K562 (cell line): ENCODE measurements around the gene CRLF1. TPM values are rescaled to one million over a fixed set of nuclear protein-coding genes. Genes with fewer than 3 reads are reported as not detected.
A peak's percentile ranks its signal among the peaks of the same experiment; 100 is the strongest.

Experiments used
- ATAC-seq: fragments of 200-7000 bp; cut with Tn5 transposase; 3 replicates; pipeline ENCODE4 v1.9.1; 2020; ENCODE audit warnings: moderate library complexity
- BruUV-seq: library from RNA; stranded (reverse); fragments of 400-500 nt; replicated peaks from 2 replicates; lab custom pipeline; 2021; lab: Mats Ljungman, UMichigan
- CTCF ChIA-PET: fragments of 300-600 bp; formaldehyde crosslinking; extraction: SDS; loops from one replicate; lab custom pipeline; 2021; ENCODE audit warnings: low intra/inter-chr PET ratio; lab: Yijun Ruan, JAX
- POLR2A ChIA-PET: fragments of 300-600, 350-650 bp; sonication (Branson Sonifier 250); formaldehyde crosslinking; extraction: SDS; loops from one replicate; lab custom pipeline; 2021; ENCODE audit warnings: antibody characterized with exemption, inconsistent platforms; lab: Yijun Ruan, JAX
- DNase-seq, 4 experiments: peaks; one replicate each; pipeline versions ENCODE4 v3.0.0 to v3.0.0-alpha.2; 2011 to 2018; ENCODE audit warnings: low spot score in 3 of 4, mixed read lengths in 3 of 4; ENCODE audit errors: extremely low read depth in 1 of 4
- FAIRE-seq: peaks from 2 replicates; lab custom pipeline; 2011; peaks lifted over from hg19 to GRCh38; lab: Jason Lieb, UNC
- H2AFZ ChIP-seq: 2 replicates; pipeline ENCODE4 v1.6.0; 2011; ENCODE audit warnings: low read depth, low read length, control low read depth, inconsistent platforms
- H3K27ac ChIP-seq: fragments of 200-600 bp; 3 replicates; pipeline ENCODE4 v1.8.0; 2011; ENCODE audit warnings: low read depth, mild to moderate bottlenecking, control low read depth, inconsistent platforms, low read length, moderate library complexity, mixed read lengths; ENCODE audit errors: extremely low read depth
- H3K27me3 ChIP-seq, 2 experiments: fragments of 300-600 bp in 1 of 2; 2 replicates in 1 of 2; 3 replicates in 1 of 2; pipeline versions ENCODE4 v1.6.0 to v1.8.0; 2011; ENCODE audit warnings: inconsistent platforms in 2 of 2, low read length in 2 of 2, mild to moderate bottlenecking in 1 of 2, mixed read lengths in 1 of 2, moderate library complexity in 1 of 2; ENCODE audit not compliant: control insufficient read depth in 2 of 2, insufficient read depth in 2 of 2
- H3K36me3 ChIP-seq: fragments of 300-600 bp; 3 replicates; pipeline ENCODE4 v1.8.0; 2011; ENCODE audit warnings: mild to moderate bottlenecking, low read length, inconsistent platforms; ENCODE audit not compliant: control insufficient read depth, insufficient read depth
- H3K4me1 ChIP-seq, 2 experiments: fragments of 200-600 bp in 1 of 2; replicated peaks in 1 of 2; 2 replicates in 1 of 2; 3 replicates in 1 of 2; pipeline versions ENCODE4 v1.5.1 to v1.8.0; 2011; ENCODE audit warnings: inconsistent platforms in 2 of 2, low read length in 2 of 2, mild to moderate bottlenecking in 1 of 2, mixed read lengths in 1 of 2, moderate library complexity in 1 of 2; ENCODE audit not compliant: control insufficient read depth in 2 of 2, insufficient read depth in 2 of 2
- H3K4me2 ChIP-seq: 2 replicates; pipeline ENCODE4 v1.6.1; 2011; ENCODE audit warnings: low read length, control low read depth, inconsistent platforms, mixed read lengths; ENCODE audit not compliant: insufficient read depth
- H3K4me3 ChIP-seq: fragments of 200-600 bp; sonication (generic), shearing (Covaris generic); 2 replicates; pipeline ENCODE4 v1.5.1; 2016; ENCODE audit warnings: control low read depth, inconsistent platforms
- H3K79me2 ChIP-seq: fragments of 200-600 bp; 3 replicates; pipeline ENCODE4 v1.8.0; 2011; ENCODE audit warnings: low read length, inconsistent platforms; ENCODE audit not compliant: control insufficient read depth, insufficient read depth
- H3K9ac ChIP-seq, 2 experiments: 2 replicates each; pipeline versions ENCODE4 v1.6.0 to v1.6.1; 2011; ENCODE audit warnings: low read depth in 2 of 2, low read length in 2 of 2, control low read depth in 1 of 2, inconsistent platforms in 1 of 2, mild to moderate bottlenecking in 1 of 2, mixed read lengths in 1 of 2; ENCODE audit not compliant: insufficient read depth in 1 of 2
- H3K9me1 ChIP-seq: one replicate; pipeline ENCODE4 v1.6.0; 2011; ENCODE audit warnings: inconsistent platforms, mild to moderate bottlenecking, low read length, moderate library complexity; ENCODE audit not compliant: control insufficient read depth, insufficient read depth
- H3K9me3 ChIP-seq: replicated peaks from 2 replicates; pipeline ENCODE4 v1.5.1; 2011; ENCODE audit warnings: low read depth, low read length, inconsistent platforms; ENCODE audit not compliant: control insufficient read depth, insufficient read depth
- H4K20me1 ChIP-seq: replicated peaks from 2 replicates; pipeline ENCODE4 v1.6.1; 2011; ENCODE audit warnings: low read length, inconsistent platforms, mixed read lengths; ENCODE audit not compliant: control insufficient read depth, insufficient read depth
- HNRNPH1 ChIP-seq: fragments of 200-400 bp; formaldehyde crosslinking; optimal IDR thresholded peaks from 2 replicates; pipeline ENCODE3; 2017; ENCODE audit warnings: low read depth, mild to moderate bottlenecking, low read length, moderate library complexity
- KDM2B ChIP-seq: fragments of 250-450 bp; sonication (Bioruptor Pico); IDR thresholded peaks from 2 replicates; pipeline ENCODE4 v1.8.0; 2021; ENCODE audit warnings: mild to moderate bottlenecking, moderate library complexity
- MITF ChIP-seq: IDR thresholded peaks from 2 replicates; pipeline ENCODE4 v1.6.1; 2014; ENCODE audit warnings: antibody characterized with exemption
- SIX5 ChIP-seq, 2 experiments: IDR thresholded peaks; 2 replicates each; pipeline ENCODE4 v1.6.1; 2011; ENCODE audit warnings: low read length in 2 of 2, borderline replicate concordance in 1 of 2, low read depth in 1 of 2, mild to moderate bottlenecking in 1 of 2, moderate library complexity in 1 of 2; ENCODE audit not compliant: insufficient read depth in 1 of 2
- SPI1 ChIP-seq: IDR thresholded peaks from 2 replicates; pipeline ENCODE4 v1.6.1; 2011; ENCODE audit warnings: low read depth, low read length, control low read depth, borderline replicate concordance
- ZFP36 ChIP-seq: fragments of 150-350 bp; IDR thresholded peaks from 2 replicates; pipeline ENCODE4 v1.6.1; 2018; ENCODE audit warnings: low read length, low read depth; ENCODE audit not compliant: partially characterized antibody
- ZNF121 ChIP-seq: sonication (generic); formaldehyde crosslinking; conservative IDR thresholded peaks from 2 replicates; pipeline ENCODE4 v1.8.0; 2022; ENCODE audit warnings: missing genetic modification reagents
- ZNF384 ChIP-seq: IDR thresholded peaks from 2 replicates; pipeline ENCODE4 v1.6.1; 2012; ENCODE audit warnings: low read depth, low read length, improper control_type of control experiment
- ZNF444 ChIP-seq: fragments of 250-450 bp; sonication (Bioruptor Pico); IDR thresholded peaks from 2 replicates; pipeline ENCODE4 v1.4.0; 2020; ENCODE audit warnings: mild to moderate bottlenecking, moderate library complexity
- ZNF655 ChIP-seq: fragments of 250-450 bp; sonication (Bioruptor Pico); IDR thresholded peaks from 2 replicates; pipeline ENCODE4 v1.5.0; 2021
- WGBS: fragments of 100-300 bp; shearing (Covaris generic); methylation state at CpG from one replicate; pipeline ENCODE4 v1.1.6; 2016; ENCODE audit warnings: low coverage, mixed read lengths; ENCODE audit not compliant: insufficient coverage; ENCODE audit errors: missing lambda C conversion rate; 5-methylcytosine and 5-hydroxymethylcytosine counted together
- in situ Hi-C: fragments of 300-500 bp; cut with MboI; formaldehyde crosslinking; loops from 4 replicates; pipeline ENCODE4 v1.15.0; 2018; ENCODE audit warnings: inconsistent platforms, mixed read lengths
- intact Hi-C: fragments of 100-400 bp; cut with micrococcal nuclease; formaldehyde crosslinking; loops from 2 replicates; pipeline ENCODE4 v1.14.2; 2022
- polyA plus RNA-seq, 8 experiments: library from polyadenylated mRNA; depleted of rRNA in 4 of 8; stranded (reverse) in 5 of 8; unstranded in 3 of 8; fragments of >200 nt; fragmentation: Nextera tagmentation in 2 of 8; fragmentation: Illumina TruSeq in 1 of 8; extraction: Ambion mirVana in 2 of 8; extraction: Trizol in 1 of 8; gene quantifications; 2 replicates each; pipeline versions ENCODE4 v1.2.1 to v1.2.3, GENCODE V29; 2011 to 2014; ENCODE audit warnings: inconsistent platforms in 1 of 8, missing spikeins in 1 of 8
- total RNA-seq, 7 experiments: library from RNA; depleted of rRNA in 6 of 7; stranded (reverse); fragments of >200 nt in 6 of 7; fragmentation: Illumina TruSeq in 2 of 7; extraction: Trizol in 2 of 7; gene quantifications; 2 replicates each; pipeline versions ENCODE4 v1.2.1 to v1.2.3, GENCODE V29; 2011 to 2021; ENCODE audit warnings: low replicate concordance in 1 of 7

CRLF1 gene
- total and polyA plus RNA-seq, 9 of the 15 experiments (the other 6 are each of a cell fraction or from before 2014, with no cell fraction given), result 0.85 to 3.6 (median 1.7) TPM

GRCh38 chr19:18558604-18559003, 48.0 kb downstream of the CRLF1 start:
- intact Hi-C loops, result loop anchor here (5.0 kb wide), 1 partner anchor 36 kb away; the partner anchor contains the start of gene ELL
- BruUV-seq, result no TSS peak
- DNase-seq, result peak in 1 of 4 experiments; percentile 40
- TF ChIP-seq KDM2B (CRISPR knock-in tag) (no peak), ZFP36 (peak; percentile 95), HNRNPH1 (no peak), SPI1 (peak; percentile 47; the same call in 1 of the 2 replicates), ZNF384 (peak; percentile 61), MITF (no peak), ZNF444 (CRISPR knock-in tag) (no peak), SIX5 (IDR thresholded peaks at IDR 0.05; ENCODE audit: borderline replicate concordance in 1 of 2, insufficient read depth in 1 of 2, low read depth in 1 of 2, low read length in 2 of 2) (no peak), ZNF121 (CRISPR knock-in tag) (0 out of 2 replicates have a peak, but pooled peaks have one; percentile 5), ZNF655 (CRISPR knock-in tag) (no peak)
- Histone ChIP-seq H3K9ac (peak overlapping the region; percentile 78 to 97), H3K36me3 (peaks cover 37% of the 10 kb centered on the region; the same call in 2 of the 3 replicates), H4K20me1 (no peaks in the 10 kb centered on the region), H3K4me1 (peaks cover 8 to 18% of the 10 kb centered on the region in 2 experiments; a peak in 4 of 5 replicates), H3K27ac (peak overlapping the region; percentile 81), H3K79me2 (peaks cover 44% of the 10 kb centered on the region), H3K9me1 (no peaks in the 10 kb centered on the region), H2AFZ (no peak overlapping the region), H3K4me3 (peak overlapping the region; percentile 77), H3K4me2 (peak overlapping the region; percentile 96), H3K27me3 (no peaks in the 10 kb centered on the region), H3K9me3 (no peaks in the 10 kb centered on the region)
- in situ Hi-C loops, result no loop called here
- POLR2A ChIA-PET, result interaction anchor here (0.7 to 4.7 kb wide), 9 partner anchors 12 to 73 kb away, joined by 3 to 49 read pairs (median 9); partner anchors contain the start of genes FKBP8, REX1BD and UBA52
- 11% methylated on average over 3 of the region's 3 CpGs for WGBS
- CTCF ChIA-PET, result no interaction called here
- peak; percentile 18 for ATAC-seq
- FAIRE-seq, result peak; percentile 63
